Liver (tissue), 9 donors: Measurements from ENCODE around the gene TTLL12. TPM values are rescaled to one million over a fixed set of nuclear protein-coding genes. Genes with fewer than 3 reads are reported as not detected.

Experiments
- DNase-seq: peaks from one replicate; pipeline ENCODE4 v3.0.0-alpha.2; 2017; ENCODE audit warnings: low spot score
- H3K27ac ChIP-seq, 2 donors: one replicate each; pipeline ENCODE4 v1.7.0; 2013; ENCODE audit warnings: inconsistent platforms in 2 of 2, low read length in 2 of 2, control low read depth in 1 of 2, low read depth in 1 of 2, mild to moderate bottlenecking in 1 of 2
- H3K27me3 ChIP-seq, 4 donors: one replicate each; pipeline versions ENCODE4 v1.6.1 to v1.7.0; 2013; ENCODE audit warnings: low read length in 3 of 4, inconsistent platforms in 1 of 4, mild to moderate bottlenecking in 1 of 4, moderate library complexity in 1 of 4; ENCODE audit not compliant: control insufficient read depth in 4 of 4, insufficient read depth in 4 of 4
- H3K36me3 ChIP-seq, 4 donors: one replicate each; pipeline versions ENCODE4 v1.6.1 to v1.7.0; 2013; ENCODE audit warnings: low read length in 3 of 4, mild to moderate bottlenecking in 3 of 4, low read depth in 1 of 4, moderate library complexity in 1 of 4; ENCODE audit not compliant: control insufficient read depth in 4 of 4, insufficient read depth in 3 of 4
- H3K4me1 ChIP-seq, 4 donors: one replicate each; pipeline versions ENCODE4 v1.6.1 to v1.7.0; 2013; ENCODE audit warnings: low read length in 3 of 4, mild to moderate bottlenecking in 3 of 4, moderate library complexity in 1 of 4; ENCODE audit not compliant: control insufficient read depth in 4 of 4, insufficient read depth in 4 of 4
- H3K4me3 ChIP-seq, 3 donors: one replicate each; pipeline versions ENCODE4 v1.6.1 to v1.7.0; 2013; ENCODE audit warnings: low read length in 3 of 3, control low read depth in 1 of 3, low read depth in 1 of 3, mild to moderate bottlenecking in 1 of 3
- H3K9ac ChIP-seq, 2 donors: one replicate each; pipeline ENCODE4 v1.7.0; 2013; ENCODE audit warnings: low read length in 2 of 2, mild to moderate bottlenecking in 2 of 2, moderate library complexity in 2 of 2, control low read depth in 1 of 2, low read depth in 1 of 2
- H3K9me3 ChIP-seq, 4 donors: one replicate each; pipeline versions ENCODE4 v1.6.1 to v1.7.0; 2013; ENCODE audit warnings: low read length in 3 of 4; ENCODE audit not compliant: control insufficient read depth in 4 of 4
- EGR1 ChIP-seq, 2 donors: IDR thresholded peaks; 2 replicates each; pipeline ENCODE4 v1.6.1; 2016 to 2018; ENCODE audit warnings: antibody characterized with exemption in 2 of 2, low read depth in 2 of 2
- FOXA1 ChIP-seq: IDR thresholded peaks from 2 replicates; pipeline ENCODE4 v1.6.1; 2016; ENCODE audit warnings: antibody characterized with exemption
- FOXA2 ChIP-seq: IDR thresholded peaks from 2 replicates; pipeline ENCODE4 v1.6.1; 2016; ENCODE audit warnings: antibody characterized with exemption
- GABPA ChIP-seq, 2 donors: IDR thresholded peaks in 1 of 2; conservative IDR thresholded peaks in 1 of 2; 2 replicates each; pipeline ENCODE4 v1.6.1; 2016; ENCODE audit warnings: antibody characterized with exemption in 2 of 2, mild to moderate bottlenecking in 1 of 2, moderate library complexity in 1 of 2
- HNF4A ChIP-seq, 2 donors: conservative IDR thresholded peaks; 2 replicates each; pipeline ENCODE4 v1.6.1; 2016; ENCODE audit warnings: antibody characterized with exemption in 2 of 2, mild to moderate bottlenecking in 2 of 2
- HNF4G ChIP-seq: IDR thresholded peaks from 2 replicates; pipeline ENCODE4 v1.6.1; 2016; ENCODE audit warnings: antibody characterized with exemption
- JUND ChIP-seq, 2 donors: IDR thresholded peaks; 2 replicates each; pipeline ENCODE4 v1.6.1; 2016; ENCODE audit warnings: antibody characterized with exemption in 2 of 2
- NR2F2 ChIP-seq: IDR thresholded peaks from 2 replicates; pipeline ENCODE4 v1.6.1; 2016; ENCODE audit warnings: antibody characterized with exemption
- RAD21 ChIP-seq, 2 donors: IDR thresholded peaks; 2 replicates each; pipeline ENCODE4 v1.6.1; 2016; ENCODE audit warnings: antibody characterized with exemption in 2 of 2, mild to moderate bottlenecking in 2 of 2
- RXRA ChIP-seq, 2 donors: IDR thresholded peaks; 2 replicates each; pipeline ENCODE4 v1.6.1; 2017 to 2018; ENCODE audit warnings: antibody characterized with exemption in 2 of 2, mild to moderate bottlenecking in 1 of 2
- SP1 ChIP-seq: IDR thresholded peaks from 2 replicates; pipeline ENCODE4 v1.6.1; 2018; ENCODE audit warnings: antibody characterized with exemption, mild to moderate bottlenecking
- TAF1 ChIP-seq: conservative IDR thresholded peaks from 2 replicates; pipeline ENCODE4 v1.6.1; 2016; ENCODE audit warnings: antibody characterized with exemption, mild to moderate bottlenecking
- YY1 ChIP-seq: IDR thresholded peaks from 2 replicates; pipeline ENCODE4 v1.6.1; 2016; ENCODE audit warnings: antibody characterized with exemption, mild to moderate bottlenecking
- WGBS: extraction: QIAGEN DNeasy Blood & Tissue Kit; methylation state at CpG from one replicate; pipeline ENCODE4 v1.1.7; 2013; 5-methylcytosine and 5-hydroxymethylcytosine counted together
- polyA plus RNA-seq, 2 donors: library from polyadenylated mRNA; stranded (reverse) in 1 of 2; unstranded in 1 of 2; fragments of 200-250 nt in 1 of 2; fragments of >200 nt in 1 of 2; fragmentation: Nextera tagmentation in 1 of 2; extraction: Ambion mirVana in 1 of 2; gene quantifications; one replicate each; pipeline versions ENCODE4 v1.2.1 to v1.2.3, GENCODE V29; 2013 to 2015
- total RNA-seq, 2 donors: library from RNA; depleted of rRNA; stranded (reverse); fragments of >200 nt; gene quantifications; one replicate each; pipeline ENCODE4 v1.2.3, GENCODE V29; 2014
- TF ChIP-seq, protein P1 (sequence below): IDR thresholded peaks from 2 replicates; pipeline ENCODE4 v1.6.1; 2016; ENCODE audit warnings: antibody characterized with exemption, mild to moderate bottlenecking
- TF ChIP-seq, protein P2 (sequence below): IDR thresholded peaks from 2 replicates; pipeline ENCODE4 v1.6.1; 2016; ENCODE audit warnings: antibody characterized with exemption
- TF ChIP-seq, protein P3 (sequence below): IDR thresholded peaks from 2 replicates; pipeline ENCODE4 v1.6.1; 2016; ENCODE audit warnings: antibody characterized with exemption
- TF ChIP-seq, protein P4 (sequence below): fragments of 150-350 bp; IDR thresholded peaks from 2 replicates; pipeline ENCODE4 v1.5.1; 2017; ENCODE audit warnings: improper control_type of control experiment, low read depth, low read length; ENCODE audit not compliant: missing input control
- TF ChIP-seq, protein P5 (sequence below): IDR thresholded peaks from 2 replicates; pipeline ENCODE4 v1.6.1; 2016; ENCODE audit warnings: antibody characterized with exemption
- donor health status: healthy.
- donor health status: healthy.
- donor health status: healthy.
- donor health status: healthy.
- donor health status: healthy.

The TTLL12 gene
- total and polyA plus RNA-seq, 4 donors = 13.7 to 43.9 (median 20.5) TPM

DNA sequence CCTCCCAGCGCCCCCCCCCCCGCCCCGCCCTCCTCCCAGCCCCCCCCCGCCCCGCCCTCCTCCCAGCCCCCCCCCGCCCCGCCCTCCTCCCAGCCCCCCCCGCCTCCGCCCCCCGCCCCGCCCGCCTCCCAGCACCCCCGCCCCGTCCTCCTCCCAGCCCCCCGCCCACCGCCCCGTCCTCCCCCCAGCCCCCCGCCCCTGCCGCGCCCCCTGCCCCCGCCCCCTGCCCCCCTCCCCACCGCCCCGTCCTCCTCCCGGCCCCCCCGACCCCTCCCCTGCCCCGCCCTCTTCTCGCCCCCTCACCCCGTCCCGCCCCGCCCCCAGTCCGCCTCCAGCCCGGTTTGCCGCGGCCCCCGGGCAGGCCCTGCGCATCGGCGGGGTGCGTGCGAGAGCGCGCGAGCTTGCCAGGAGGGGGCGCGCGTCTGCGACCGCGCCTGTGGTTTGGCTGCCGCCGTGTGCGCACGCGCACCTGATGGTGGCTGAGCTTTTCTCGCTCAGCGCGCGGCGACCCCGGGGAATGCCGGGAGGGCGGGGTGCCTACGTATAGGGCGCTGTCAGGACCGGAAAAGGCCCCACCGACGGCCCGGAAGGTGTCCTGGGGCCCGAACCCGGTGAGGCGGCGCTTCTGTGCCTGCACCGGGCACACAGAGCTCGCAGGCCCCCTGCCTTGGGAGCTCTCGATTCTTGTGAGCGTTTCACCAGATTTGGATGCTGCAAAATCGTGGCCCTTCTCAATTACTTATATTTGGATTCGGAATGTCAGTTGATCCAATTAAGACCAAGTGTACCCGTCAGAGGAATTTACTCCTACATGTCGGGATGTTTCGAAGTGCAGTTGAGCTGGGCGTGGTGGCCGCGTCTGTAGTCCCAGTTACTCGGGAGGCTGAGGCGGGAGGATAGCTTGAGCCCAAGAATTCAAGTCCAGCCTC lies 501 bp upstream of the TTLL12 start:
- 4% methylated on average over 65 of the region's 86 CpGs for WGBS
- Histone ChIP-seq H3K36me3 (no peaks in the 10 kb centered on the region), H3K27me3 (no peaks in the 10 kb centered on the region), H3K4me1 (peaks cover 5 to 17% (median 11%) of the 10 kb centered on the region in 4 donors), H3K4me3 (peak overlapping the region; percentile 58 to 78 (median 61)), H3K27ac (peak overlapping the region; percentile 86 to 90), H3K9ac (peak overlapping the region; percentile 32 to 73), H3K9me3 (no peaks in the 10 kb centered on the region)
- peak; percentile 97 for DNase-seq
- TF ChIP-seq YY1 (peak; percentile 77), RAD21 (IDR thresholded peaks at IDR 0.05) (no peak), GABPA (IDR thresholded peaks at IDR 0.05 in 1 of 2, conservative IDR thresholded peaks at IDR 0.05 in 1 of 2) (peak; percentile 78 to 92), FOXA2 (no peak), SP1 (peak; percentile 57), FOXA1 (no peak), HNF4A (conservative IDR thresholded peaks at IDR 0.05) (peak in 1 of 2 donors; percentile 15), EGR1 (IDR thresholded peaks at IDR 0.05; ENCODE audit: low read depth in 2 of 2) (peak in 1 of 2 donors; percentile 25), RXRA (IDR thresholded peaks at IDR 0.05) (no peak), TAF1 (no peak), HNF4G (no peak), JUND (IDR thresholded peaks at IDR 0.05) (no peak), NR2F2 (no peak)
- TF ChIP-seq, protein P1, sequence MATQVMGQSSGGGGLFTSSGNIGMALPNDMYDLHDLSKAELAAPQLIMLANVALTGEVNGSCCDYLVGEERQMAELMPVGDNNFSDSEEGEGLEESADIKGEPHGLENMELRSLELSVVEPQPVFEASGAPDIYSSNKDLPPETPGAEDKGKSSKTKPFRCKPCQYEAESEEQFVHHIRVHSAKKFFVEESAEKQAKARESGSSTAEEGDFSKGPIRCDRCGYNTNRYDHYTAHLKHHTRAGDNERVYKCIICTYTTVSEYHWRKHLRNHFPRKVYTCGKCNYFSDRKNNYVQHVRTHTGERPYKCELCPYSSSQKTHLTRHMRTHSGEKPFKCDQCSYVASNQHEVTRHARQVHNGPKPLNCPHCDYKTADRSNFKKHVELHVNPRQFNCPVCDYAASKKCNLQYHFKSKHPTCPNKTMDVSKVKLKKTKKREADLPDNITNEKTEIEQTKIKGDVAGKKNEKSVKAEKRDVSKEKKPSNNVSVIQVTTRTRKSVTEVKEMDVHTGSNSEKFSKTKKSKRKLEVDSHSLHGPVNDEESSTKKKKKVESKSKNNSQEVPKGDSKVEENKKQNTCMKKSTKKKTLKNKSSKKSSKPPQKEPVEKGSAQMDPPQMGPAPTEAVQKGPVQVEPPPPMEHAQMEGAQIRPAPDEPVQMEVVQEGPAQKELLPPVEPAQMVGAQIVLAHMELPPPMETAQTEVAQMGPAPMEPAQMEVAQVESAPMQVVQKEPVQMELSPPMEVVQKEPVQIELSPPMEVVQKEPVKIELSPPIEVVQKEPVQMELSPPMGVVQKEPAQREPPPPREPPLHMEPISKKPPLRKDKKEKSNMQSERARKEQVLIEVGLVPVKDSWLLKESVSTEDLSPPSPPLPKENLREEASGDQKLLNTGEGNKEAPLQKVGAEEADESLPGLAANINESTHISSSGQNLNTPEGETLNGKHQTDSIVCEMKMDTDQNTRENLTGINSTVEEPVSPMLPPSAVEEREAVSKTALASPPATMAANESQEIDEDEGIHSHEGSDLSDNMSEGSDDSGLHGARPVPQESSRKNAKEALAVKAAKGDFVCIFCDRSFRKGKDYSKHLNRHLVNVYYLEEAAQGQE = peak; percentile 52
- TF ChIP-seq, protein P2, sequence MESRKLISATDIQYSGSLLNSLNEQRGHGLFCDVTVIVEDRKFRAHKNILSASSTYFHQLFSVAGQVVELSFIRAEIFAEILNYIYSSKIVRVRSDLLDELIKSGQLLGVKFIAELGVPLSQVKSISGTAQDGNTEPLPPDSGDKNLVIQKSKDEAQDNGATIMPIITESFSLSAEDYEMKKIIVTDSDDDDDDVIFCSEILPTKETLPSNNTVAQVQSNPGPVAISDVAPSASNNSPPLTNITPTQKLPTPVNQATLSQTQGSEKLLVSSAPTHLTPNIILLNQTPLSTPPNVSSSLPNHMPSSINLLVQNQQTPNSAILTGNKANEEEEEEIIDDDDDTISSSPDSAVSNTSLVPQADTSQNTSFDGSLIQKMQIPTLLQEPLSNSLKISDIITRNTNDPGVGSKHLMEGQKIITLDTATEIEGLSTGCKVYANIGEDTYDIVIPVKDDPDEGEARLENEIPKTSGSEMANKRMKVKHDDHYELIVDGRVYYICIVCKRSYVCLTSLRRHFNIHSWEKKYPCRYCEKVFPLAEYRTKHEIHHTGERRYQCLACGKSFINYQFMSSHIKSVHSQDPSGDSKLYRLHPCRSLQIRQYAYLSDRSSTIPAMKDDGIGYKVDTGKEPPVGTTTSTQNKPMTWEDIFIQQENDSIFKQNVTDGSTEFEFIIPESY = no peak
- TF ChIP-seq, protein P3, sequence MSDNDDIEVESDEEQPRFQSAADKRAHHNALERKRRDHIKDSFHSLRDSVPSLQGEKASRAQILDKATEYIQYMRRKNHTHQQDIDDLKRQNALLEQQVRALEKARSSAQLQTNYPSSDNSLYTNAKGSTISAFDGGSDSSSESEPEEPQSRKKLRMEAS = no peak
- TF ChIP-seq, protein P4, sequence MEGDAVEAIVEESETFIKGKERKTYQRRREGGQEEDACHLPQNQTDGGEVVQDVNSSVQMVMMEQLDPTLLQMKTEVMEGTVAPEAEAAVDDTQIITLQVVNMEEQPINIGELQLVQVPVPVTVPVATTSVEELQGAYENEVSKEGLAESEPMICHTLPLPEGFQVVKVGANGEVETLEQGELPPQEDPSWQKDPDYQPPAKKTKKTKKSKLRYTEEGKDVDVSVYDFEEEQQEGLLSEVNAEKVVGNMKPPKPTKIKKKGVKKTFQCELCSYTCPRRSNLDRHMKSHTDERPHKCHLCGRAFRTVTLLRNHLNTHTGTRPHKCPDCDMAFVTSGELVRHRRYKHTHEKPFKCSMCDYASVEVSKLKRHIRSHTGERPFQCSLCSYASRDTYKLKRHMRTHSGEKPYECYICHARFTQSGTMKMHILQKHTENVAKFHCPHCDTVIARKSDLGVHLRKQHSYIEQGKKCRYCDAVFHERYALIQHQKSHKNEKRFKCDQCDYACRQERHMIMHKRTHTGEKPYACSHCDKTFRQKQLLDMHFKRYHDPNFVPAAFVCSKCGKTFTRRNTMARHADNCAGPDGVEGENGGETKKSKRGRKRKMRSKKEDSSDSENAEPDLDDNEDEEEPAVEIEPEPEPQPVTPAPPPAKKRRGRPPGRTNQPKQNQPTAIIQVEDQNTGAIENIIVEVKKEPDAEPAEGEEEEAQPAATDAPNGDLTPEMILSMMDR = peak; percentile 67
- TF ChIP-seq, protein P5, sequence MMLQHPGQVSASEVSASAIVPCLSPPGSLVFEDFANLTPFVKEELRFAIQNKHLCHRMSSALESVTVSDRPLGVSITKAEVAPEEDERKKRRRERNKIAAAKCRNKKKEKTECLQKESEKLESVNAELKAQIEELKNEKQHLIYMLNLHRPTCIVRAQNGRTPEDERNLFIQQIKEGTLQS = no peak
